B cell (primary cell): ENCODE data around the gene COL2A1.

Experiments used
- EZH2 ChIP-seq: IDR thresholded peaks from 2 replicates; pipeline ENCODE4 v1.6.1; 2012; ENCODE audit warnings: borderline replicate concordance, low read depth, mild to moderate bottlenecking, moderate library complexity, low read length; ENCODE audit not compliant: insufficient read depth, poor library complexity, severe bottlenecking
- TF ChIP-seq, protein P1 (sequence below): fragments of 200-600 bp; IDR thresholded peaks from one replicate; pipeline ENCODE4 v1.8.0; 2022; ENCODE audit warnings: antibody characterized with exemption, mild to moderate bottlenecking

DNA sequence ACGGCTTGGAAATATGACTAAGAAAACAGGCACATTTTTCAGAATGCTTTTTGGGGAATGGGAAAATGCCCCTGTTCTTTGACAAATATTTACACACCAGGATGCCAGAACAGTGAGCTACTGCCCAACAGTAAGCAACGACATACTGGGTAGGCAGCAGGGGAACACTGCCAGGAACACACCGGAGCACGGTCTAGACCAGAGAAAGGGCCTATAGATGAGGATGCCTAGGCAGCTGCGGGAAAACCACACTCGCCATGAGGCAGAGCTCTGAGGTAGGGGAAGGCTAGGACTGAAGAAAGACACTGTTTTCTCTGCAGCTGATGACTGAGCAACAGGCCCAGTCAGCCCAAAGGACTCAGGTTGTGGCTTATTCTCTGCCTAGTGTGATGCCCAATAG, 45.9 kb upstream of the COL2A1 start:
- TF ChIP-seq, protein P1, sequence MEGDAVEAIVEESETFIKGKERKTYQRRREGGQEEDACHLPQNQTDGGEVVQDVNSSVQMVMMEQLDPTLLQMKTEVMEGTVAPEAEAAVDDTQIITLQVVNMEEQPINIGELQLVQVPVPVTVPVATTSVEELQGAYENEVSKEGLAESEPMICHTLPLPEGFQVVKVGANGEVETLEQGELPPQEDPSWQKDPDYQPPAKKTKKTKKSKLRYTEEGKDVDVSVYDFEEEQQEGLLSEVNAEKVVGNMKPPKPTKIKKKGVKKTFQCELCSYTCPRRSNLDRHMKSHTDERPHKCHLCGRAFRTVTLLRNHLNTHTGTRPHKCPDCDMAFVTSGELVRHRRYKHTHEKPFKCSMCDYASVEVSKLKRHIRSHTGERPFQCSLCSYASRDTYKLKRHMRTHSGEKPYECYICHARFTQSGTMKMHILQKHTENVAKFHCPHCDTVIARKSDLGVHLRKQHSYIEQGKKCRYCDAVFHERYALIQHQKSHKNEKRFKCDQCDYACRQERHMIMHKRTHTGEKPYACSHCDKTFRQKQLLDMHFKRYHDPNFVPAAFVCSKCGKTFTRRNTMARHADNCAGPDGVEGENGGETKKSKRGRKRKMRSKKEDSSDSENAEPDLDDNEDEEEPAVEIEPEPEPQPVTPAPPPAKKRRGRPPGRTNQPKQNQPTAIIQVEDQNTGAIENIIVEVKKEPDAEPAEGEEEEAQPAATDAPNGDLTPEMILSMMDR, result no peak
- no peak for TF ChIP-seq EZH2
